T-helper 2 cell (primary cell): ENCODE results near the gene RBM47.
A peak's percentile ranks its signal among the peaks of the same experiment; 100 is the strongest.

ENCODE experiments used
- DNase-seq, 5 experiments: peaks; one replicate each; pipeline versions ENCODE4 v3.0.0 to v3.0.0-alpha.2; 2012 to 2022

RBM47 gene

GRCh38 chr4:40623707-40624106 is 6.0 kb downstream of the RBM47 start:
- DNase-seq = no peak

- DNase-seq = peak in 1 of 5 experiments; percentile 73
Observed at GRCh38 chr4:40622913-40623312, 6.8 kb downstream of the RBM47 start.

- peak in 1 of 5 experiments; percentile 89 for DNase-seq
Observed at GRCh38 chr4:40621592-40622512, 7.8 kb downstream of the RBM47 start.

- peak in 1 of 5 experiments; percentile 57 for DNase-seq
Observed at GRCh38 chr4:40621229-40621591, 8.5 kb downstream of the RBM47 start.

- no peak for DNase-seq
Observed at GRCh38 chr4:40619600-40619999, 10.1 kb downstream of the RBM47 start.

GRCh38 chr4:40617872-40618271 is 11.8 kb downstream of the RBM47 start:
- no peak for DNase-seq

- DNase-seq = peak in 1 of 5 experiments; percentile 74
Observed at GRCh38 chr4:40614031-40614430, 15.6 kb downstream of the RBM47 start.

- DNase-seq = no peak
Observed at GRCh38 chr4:40613456-40613855, 16.2 kb downstream of the RBM47 start.

- no peak for DNase-seq
Observed at GRCh38 chr4:40612831-40613230, 16.8 kb downstream of the RBM47 start.

- no peak for DNase-seq
Observed at GRCh38 chr4:40612283-40612682, 17.4 kb downstream of the RBM47 start.

- DNase-seq = no peak
Observed at GRCh38 chr4:40608628-40609027, 21.0 kb downstream of the RBM47 start.

GRCh38 chr4:40607221-40607620 is 22.4 kb downstream of the RBM47 start:
- no peak for DNase-seq

- no peak for DNase-seq
Observed at GRCh38 chr4:40606239-40606767, 23.4 kb downstream of the RBM47 start.

GRCh38 chr4:40603281-40603680 is 26.4 kb downstream of the RBM47 start:
- DNase-seq = no peak

GRCh38 chr4:40601641-40602040 is 28.0 kb downstream of the RBM47 start:
- no peak for DNase-seq

GRCh38 chr4:40600850-40601249 is 28.8 kb downstream of the RBM47 start:
- DNase-seq = no peak

GRCh38 chr4:40599431-40599830 is 30.2 kb downstream of the RBM47 start:
- DNase-seq = no peak

GRCh38 chr4:40596522-40596921 is 33.1 kb downstream of the RBM47 start:
- no peak for DNase-seq

GRCh38 chr4:40595981-40596380 is 33.7 kb downstream of the RBM47 start:
- DNase-seq = no peak

GRCh38 chr4:40594261-40595178 is 35.1 kb downstream of the RBM47 start:
- no peak for DNase-seq

GRCh38 chr4:40592034-40592433 is 37.6 kb downstream of the RBM47 start:
- no peak for DNase-seq

- DNase-seq = no peak
Observed at GRCh38 chr4:40587826-40588225, 41.8 kb downstream of the RBM47 start.

- no peak for DNase-seq
Observed at GRCh38 chr4:40587351-40587750, 42.3 kb downstream of the RBM47 start.
